UCSD-AML1 (cell line): ENCODE measurements around the gene BMP5.

Experiments used
- DNase-seq: peaks from one replicate; lab custom pipeline; 2025; ENCODE audit not compliant: unreplicated experiment; lab: John Stamatoyannopoulos, UW

The BMP5 gene

DNA sequence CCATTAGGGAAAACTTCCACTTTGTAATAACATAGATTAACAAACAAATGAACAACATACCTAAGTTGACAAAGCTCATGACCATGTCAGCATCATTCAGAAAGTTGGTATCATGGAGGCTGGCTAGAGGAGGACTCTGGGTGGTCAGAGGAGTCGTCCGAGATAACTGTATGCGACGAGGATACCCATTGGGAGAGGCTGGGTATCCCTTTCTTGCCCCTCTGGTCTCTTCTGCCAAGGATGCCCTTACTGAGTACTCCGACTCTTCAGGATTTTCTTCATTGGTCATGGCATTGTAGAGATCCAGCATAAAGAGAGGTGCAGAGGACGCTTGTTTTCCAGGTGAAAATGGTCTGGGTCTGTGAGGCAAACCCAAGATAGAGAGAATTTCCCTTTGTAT, 1.1 kb downstream of the BMP5 start:
- no peak for DNase-seq

DNA sequence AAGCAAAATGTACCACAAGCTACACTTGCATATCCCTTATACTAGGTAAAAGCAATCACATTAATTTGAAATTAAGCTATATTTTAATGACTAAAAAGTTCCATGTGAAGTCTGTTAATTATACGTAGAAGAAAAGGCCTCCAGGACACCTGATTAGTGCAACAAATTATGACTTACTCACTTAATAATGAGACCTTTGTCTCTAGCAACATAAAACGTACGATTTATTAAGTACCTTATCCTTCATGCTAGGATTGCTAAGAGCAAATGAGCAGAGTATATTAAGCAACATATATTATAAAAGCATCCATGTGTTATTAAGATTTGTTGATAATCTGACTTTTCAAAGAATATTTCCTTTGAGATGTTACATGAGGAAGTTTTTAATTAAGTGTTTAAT, 2.5 kb downstream of the BMP5 start:
- DNase-seq, result no peak

DNA sequence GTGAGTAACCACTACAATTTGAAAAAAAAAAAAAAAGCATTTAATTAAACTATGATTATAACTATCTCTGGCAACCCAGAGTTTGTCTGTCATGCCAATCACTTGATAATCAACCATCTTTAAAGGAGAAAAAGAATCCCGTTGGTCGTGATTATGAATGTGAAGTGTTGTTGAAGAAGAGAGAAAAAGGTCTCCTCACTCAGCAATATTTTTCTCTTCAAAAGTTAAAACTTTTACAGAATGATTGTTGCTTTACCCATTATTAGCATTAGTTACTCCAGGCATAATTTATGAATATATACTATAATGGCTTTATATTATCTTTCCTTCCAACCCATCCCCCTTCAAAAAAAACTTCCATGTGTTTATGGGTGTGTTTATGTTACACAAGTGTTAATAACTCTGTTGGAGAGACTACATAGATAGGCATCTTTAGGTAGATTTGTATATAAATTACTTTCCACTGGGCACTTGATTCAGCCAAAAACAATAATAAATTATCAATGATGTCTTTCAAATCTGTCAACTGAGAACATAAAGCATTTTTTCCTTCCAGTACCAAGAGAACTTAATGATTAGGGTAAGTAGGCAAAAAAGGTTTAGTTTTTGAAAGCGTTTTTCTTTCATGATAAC, 5.1 kb downstream of the BMP5 start:
- DNase-seq, result no peak

DNA sequence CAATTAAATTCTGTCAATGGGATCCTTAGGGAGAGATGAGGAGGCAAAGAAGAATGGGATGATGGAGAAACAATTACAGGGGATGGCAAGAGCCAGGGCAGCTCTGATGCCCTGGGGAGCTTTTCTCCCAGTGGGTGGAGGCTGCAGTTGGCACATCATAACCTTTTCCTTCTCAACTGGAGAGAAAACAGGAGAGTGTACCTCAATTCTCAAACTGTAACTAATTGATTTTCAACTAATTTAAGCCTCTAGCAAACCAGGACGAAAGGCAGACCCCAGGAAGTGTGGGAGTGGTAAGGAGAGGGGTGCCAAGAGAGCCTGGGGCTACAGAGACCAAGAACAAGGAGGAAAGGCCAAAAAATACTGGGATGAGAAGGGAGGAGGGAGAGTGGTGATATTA, 5.7 kb downstream of the BMP5 start:
- no peak for DNase-seq

DNA sequence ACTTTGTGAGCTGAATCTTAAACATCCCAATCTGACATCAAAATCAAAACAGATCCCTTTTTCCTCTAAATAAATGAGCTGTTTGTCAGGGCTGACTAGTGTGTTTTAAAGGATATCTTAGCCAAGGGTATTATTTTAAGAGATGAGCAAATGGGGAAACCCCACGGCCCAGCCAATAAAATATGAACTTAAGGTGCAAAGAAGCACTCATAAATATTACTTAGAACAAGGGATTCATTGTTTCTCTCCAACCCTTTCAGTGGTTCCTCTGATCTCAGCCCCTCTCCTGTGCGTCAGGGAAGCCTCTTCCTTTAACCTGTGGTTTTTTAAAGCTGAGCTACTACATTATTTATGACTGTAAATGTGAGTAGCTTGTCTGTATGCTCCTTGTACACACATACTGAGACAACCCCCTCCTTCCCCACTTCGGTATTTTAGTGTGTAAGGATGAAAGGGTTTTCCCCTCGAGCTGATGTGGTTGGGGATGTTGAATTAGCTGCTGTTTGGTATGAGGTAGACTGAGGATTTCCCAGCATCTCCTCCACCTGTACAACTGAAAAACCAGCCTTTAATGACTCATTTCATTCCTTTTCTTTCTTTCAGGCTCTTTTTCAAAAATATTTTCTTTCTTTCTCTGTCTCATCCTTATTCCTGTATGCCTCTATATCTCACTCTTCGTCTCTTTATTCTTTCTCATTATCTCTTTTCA, 6.5 kb downstream of the BMP5 start:
- no peak for DNase-seq

DNA sequence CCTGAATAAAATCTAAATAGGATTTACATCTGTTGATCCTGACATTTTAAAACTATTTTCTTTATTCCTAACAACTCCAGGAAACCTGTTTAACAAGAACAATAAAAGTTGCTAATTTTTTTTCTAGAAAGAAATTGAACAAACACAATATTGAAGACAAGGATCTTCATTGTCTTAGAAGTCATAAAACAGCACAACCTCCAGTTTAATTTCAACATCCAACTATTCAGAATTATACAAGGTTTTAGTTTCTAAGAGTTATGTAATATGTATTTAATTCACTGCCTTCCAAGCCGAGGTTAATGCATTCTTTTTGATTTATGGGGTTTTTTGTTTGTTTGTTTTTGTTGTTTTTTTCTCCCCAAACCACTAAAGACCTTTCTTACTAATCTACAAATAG, 7.2 kb downstream of the BMP5 start:
- DNase-seq, result no peak

DNA sequence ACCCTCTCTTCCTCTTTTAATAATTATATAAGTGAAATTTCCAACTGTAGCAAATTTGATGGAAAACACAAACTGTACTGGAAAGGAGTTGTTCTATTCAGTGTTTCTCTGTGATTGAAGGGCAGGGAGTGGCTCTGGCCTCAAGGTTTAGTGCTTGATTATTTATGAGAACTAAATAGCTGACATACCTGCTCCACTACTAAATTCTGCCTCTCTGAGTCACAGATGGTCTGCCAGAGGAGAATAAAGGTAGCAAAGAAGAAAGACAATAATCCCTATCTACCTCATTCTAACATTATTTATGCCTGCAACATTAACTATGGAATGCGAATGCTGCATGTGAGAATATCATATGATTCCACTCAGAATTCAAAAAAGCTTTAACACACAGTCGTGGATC, 9.3 kb downstream of the BMP5 start:
- DNase-seq, result no peak

DNA sequence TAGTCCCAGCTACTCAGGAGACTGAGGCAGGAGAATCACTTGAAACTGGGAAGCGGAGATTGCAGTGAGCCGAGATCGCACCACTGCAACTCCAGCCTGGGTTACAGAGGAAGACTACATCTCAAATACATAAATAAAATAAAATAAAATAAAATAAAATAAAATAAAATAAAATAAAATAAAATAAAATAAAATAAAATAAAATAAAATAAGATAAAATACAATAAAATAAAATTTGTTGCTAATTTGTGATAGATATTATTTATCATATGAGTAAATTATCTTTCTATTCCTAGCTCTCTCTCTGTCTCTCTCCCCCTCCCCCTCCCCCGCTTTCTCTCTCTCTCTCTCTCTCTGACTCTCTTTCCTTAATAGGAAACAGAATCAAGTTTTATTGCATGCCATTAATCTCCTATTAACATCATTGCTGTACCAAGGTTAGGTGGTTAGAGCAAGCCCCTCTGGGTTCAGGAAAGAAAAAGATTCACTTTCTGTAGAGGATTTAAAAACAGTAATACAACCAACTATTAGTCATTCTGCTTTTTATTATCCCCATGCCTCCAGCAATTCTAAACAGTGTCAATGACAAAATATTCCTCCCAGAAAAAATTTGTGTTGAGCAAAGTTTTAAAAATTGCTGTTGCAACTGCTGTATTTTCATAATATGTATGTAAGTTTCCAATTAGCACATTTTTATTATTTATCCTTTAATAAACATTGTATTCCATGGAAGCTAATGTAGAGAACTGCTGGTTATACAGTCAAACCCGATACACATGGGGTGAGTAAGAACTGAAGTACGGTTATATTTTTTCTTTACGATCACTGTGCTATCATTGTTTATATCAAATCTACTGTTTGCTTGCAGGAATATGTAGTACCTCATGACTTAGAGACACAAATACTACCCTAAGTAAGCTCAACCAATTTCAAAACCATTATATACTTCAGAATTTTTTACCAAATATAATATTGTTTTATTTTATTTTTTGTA, 22.1 kb downstream of the BMP5 start:
- no peak for DNase-seq

DNA sequence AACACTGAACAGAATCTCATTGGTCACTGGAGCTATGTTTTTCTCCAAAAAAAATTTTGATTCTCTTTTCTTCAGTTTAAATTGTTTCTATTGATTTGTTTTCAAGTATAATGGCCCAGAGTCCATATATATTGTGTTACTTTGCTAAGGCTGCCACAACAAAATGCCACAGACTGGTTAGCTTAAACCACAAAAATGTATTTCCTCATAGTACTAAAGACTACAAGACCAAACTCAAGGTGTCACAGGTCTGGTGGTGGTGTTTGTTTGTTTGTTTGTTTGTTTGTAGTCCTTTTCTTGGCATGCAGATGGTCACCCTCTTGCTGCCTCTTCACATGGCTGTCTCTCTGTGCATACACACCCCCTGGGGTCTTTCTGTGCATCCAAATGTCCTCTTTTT, 34.0 kb downstream of the BMP5 start:
- DNase-seq, result no peak

DNA sequence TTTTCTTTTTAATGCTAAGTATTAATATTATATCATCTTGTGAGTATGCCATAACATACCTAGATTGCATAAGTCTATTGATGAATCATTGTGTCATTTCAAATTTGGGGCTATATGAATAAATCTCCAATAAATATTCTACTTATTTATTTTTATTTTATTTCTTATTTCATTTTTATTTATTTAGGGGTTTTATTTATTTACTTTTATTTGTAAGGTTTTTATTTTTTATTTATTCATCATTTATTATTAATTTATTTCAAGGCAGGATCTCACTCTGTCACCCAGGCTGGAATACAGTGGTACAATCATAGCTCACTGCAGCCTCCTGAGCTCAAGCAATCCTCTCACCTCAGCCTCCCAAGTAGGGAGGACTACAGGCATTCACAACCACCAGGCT, 36.3 kb downstream of the BMP5 start:
- DNase-seq, result no peak

DNA sequence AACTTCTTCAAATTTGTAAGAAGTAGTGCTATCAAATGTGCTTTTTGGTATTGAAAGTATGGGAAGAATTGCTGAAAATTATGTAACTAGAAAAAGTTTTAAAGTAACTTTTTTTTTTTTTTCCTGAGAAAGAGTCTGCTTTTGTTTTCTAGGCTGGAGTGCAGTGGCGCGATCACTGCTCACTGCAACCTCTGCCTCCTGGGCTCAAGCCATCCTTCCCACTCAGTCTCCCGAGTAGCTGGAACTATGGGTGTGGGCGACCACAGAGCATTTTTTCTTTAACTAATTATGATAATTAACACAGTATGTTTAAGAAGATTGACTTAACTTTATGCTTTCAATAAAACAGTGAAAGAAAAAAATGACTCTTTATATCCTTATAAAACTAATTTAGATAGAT, 38.4 kb downstream of the BMP5 start:
- no peak for DNase-seq

DNA sequence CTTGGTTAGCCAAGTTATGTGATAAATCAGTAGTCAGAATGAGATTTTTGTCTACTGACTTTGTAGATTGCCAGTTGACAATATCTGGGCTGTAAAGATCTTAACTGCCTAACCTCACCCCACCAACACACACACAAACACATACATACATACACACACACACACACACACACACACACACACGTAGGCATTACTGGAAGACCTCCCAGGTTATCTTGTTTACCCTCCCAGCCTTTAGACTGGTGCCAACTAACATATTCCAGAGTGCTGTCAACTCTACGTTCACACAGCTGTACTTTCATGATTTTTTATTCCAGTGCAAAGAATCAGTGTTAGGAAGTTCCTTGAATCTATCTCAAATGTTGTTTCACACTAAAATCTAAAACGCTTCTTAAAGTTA, 38.9 kb downstream of the BMP5 start:
- no peak for DNase-seq

DNA sequence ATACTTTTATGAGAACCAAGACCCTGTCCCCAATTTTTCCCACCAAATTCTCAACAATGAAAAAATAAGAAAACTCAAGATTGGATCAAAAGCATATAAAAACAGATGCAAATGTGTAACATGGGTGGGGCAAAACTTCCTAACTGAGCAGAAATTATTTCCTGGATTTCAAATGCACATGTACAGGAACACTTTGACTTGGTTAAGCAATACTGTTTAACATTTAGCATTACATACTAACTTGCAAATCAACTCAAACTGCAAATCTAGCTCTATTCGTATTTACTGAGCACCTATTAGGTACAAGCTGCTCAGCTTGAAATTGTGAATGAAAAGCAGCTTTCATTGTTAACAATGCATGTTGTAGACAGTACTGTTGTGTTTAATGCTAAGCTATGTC, 40.2 kb downstream of the BMP5 start:
- no peak for DNase-seq

DNA sequence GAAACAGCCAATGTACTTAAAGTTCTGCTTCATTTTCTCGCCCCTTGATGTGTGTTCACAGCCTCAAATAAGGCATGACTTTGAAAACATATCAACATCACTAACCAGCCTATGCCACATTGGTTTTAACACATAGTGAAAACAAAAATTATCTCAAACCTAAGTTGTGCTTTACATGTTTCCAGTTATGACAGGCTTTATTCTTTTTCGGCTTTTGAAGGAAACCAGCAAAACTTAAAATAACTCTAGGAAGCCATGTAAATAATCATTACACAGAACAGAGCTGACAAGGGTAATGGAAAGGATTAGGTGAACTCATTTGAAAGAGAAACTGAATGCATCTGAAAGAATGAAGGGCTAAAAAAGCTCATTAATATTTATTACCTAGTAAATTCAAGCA, 42.1 kb downstream of the BMP5 start:
- DNase-seq, result no peak

DNA sequence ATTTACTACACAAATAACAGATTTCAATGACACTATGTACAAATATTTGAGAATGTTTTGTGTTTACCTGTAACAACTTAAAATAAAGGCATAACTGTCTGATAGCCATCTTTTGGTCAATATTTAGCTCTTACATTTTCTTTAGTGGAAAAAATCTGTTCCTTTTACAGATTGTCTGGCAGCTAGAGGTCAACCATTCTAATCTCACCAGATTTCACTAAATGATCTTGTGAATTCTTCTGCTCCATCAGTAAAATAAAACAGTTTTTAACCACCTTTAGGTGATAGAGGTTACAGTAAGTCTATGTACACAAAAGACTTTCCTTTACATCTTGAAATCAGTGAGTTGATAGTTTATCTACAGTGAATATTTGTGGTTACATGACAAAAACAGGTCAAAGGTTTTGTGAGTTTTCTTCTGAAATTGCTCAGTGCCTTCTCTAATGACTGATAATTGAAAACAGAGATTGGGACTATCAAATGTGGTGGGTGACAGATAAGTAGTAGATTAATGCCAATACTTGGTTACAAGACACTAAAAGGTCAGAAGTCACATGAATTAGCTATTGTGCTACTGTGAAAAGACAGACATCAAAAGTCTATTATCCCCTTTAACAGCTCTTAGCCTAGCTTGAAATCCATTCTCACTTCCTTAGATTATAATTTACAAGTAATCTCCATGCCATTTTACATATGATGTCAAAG, 47.4 kb downstream of the BMP5 start:
- no peak for DNase-seq

DNA sequence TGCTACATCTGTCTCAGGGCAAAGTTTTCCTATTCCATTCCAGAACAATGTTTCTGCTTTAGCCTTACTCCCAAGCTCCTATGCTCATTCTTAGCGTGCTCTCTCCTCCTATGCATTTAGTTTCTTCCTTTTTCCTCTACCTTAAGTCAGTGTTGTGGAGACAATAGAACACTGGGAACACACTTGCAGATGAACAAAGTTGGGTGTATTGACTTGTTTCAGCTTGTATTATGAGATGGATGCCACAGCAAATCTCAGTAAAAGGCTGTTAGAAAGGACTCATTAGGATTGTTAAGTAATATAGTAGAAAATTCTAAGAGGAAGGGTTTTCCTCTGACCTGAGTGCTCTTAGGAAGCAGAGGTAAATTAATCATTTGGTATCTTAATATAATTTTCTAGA, 48.4 kb downstream of the BMP5 start:
- DNase-seq, result no peak

DNA sequence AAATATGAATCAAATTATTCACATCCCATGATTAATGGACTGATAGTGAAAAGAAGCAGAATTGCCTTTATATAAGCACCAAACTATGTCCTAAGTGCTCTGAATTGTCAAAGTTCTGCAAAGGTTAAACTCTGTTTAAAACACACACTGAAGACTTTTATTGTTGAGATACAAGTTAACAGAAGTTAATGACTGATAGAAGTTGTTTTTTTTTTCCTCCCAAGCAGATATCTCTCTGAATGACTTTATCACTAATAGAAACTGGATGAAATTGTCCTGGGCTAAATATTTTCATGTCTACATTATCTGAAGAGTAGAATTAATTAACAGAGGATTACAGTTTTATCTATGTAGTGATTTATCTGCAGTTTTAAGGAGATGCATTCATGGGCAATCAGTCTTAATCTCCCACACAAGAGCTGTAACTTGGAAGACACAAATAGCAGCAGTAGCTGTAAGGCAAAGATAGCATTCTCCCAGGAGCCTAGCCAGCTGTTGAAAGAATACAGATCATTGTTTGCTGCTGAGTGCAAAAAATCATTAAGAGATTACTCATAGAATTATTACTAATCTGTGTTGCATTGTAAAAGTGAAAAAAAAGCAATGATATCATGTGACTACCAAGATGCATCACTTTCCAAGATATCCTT, 49.9 kb downstream of the BMP5 start:
- no peak for DNase-seq

DNA sequence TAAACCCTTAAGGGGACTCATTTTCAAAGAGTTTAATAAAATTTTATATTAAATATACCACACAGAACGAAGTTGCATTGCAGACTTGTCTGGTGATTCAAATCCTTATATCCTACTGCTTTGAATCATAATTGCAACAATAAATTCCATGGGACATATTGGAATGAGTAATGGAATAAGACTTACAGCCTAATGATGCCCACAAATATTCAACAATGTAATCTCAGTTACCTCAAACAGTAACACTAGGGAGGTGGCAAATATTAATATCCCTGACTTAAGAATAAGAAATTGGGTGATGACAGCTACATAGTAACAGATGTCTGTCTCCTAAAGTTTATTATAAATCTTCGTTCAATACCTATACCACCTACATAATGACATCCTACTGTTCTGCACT, 52.6 kb downstream of the BMP5 start:
- DNase-seq, result no peak

DNA sequence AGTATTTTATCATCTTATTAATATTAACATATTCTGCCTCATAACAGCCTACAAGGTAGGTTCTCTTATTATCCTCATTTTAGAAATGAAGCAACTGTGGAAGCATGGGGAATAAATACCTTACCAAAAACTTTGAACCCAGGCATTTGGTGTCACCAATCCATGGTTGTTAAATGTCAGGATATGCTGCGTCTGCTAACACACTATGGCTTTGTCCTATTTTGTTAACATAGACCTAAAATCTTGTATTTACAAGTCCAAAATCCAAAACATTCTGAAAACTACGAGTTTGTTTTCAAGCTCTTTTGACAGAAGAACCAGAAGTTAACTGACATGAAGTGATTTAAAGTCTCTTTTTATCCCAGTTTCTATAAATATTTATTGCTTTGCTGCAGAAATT, 53.4 kb downstream of the BMP5 start:
- no peak for DNase-seq

DNA sequence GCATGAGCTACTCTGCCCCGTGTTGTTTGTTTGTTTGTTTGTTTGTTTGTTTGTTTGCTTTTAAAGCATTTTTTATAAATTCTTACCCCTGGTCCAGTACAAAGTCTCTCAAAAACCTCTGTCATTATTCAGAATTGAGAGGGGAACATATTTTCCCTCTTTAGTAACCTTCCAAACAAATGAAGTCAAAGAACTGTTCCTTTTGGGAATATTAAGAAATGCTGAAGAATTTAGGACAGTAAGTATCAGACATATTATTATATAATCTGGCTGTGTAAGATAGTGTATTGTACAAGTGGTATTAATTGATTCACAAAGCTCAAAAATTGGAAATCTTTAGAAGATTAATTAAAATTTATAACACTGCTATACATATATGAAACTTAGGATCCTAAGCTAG, 54.7 kb downstream of the BMP5 start:
- DNase-seq, result no peak

DNA sequence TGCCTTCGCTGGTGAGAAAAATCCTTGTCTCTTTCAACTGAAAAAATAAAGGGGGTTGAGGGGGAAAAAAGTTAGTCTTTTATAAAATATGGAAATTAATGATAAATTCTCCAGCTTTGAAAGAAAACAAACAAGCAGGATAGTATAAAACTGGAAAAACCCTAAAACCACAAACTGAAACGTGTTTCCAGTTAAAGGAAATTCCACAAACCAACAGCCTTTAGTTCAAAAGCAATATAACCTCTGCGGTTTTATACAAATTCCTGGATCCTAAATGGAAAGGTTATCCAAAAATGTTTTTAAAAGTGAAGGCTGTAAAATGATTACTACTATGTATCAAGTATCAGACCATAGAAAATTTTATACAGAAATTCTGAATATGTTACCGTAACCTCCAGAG, 55.6 kb downstream of the BMP5 start:
- no peak for DNase-seq
